DOHH2 (cell line): ENCODE data around the gene EIPR1.

Experiments
- H3F3A ChIP-seq: fragments of 200-600 bp; sonication (generic), shearing (Covaris generic); 2 replicates; pipeline ENCODE4 v1.6.0; 2016; ENCODE audit warnings: antibody characterized with exemption, mild to moderate bottlenecking; ENCODE audit not compliant: control insufficient read depth, insufficient read depth
- H3K27ac ChIP-seq: fragments of 200-600 bp; sonication (generic); 2 replicates; pipeline ENCODE4 v1.5.1; 2014; ENCODE audit warnings: low read depth, mild to moderate bottlenecking, low read length, moderate library complexity
- H3K27me3 ChIP-seq: fragments of 200-600 bp; sonication (generic); 2 replicates; pipeline ENCODE4 v1.6.1; 2014; ENCODE audit warnings: mild to moderate bottlenecking, low read length, mixed read lengths; ENCODE audit not compliant: control insufficient read depth
- H3K36me3 ChIP-seq: fragments of 200-600 bp; sonication (generic); 2 replicates; pipeline ENCODE4 v1.6.1; 2014; ENCODE audit warnings: mild to moderate bottlenecking, low read length, moderate library complexity, mixed read lengths; ENCODE audit not compliant: control insufficient read depth
- H3K4me1 ChIP-seq: fragments of 200-600 bp; sonication (generic); 2 replicates; pipeline ENCODE4 v1.6.1; 2014; ENCODE audit warnings: mild to moderate bottlenecking, low read length, mixed read lengths; ENCODE audit not compliant: control insufficient read depth
- H3K4me2 ChIP-seq: fragments of 200-600 bp; sonication (generic); 2 replicates; pipeline ENCODE4 v1.6.0; 2014; ENCODE audit warnings: mild to moderate bottlenecking, low read length, moderate library complexity
- H3K4me3 ChIP-seq: fragments of 200-600 bp; sonication (generic); 2 replicates; pipeline ENCODE4 v1.5.1; 2014; ENCODE audit warnings: mild to moderate bottlenecking, low read length, mixed read lengths
- H3K79me2 ChIP-seq: fragments of 200-600 bp; sonication (generic); 2 replicates; pipeline ENCODE4 v1.6.1; 2014; ENCODE audit warnings: mild to moderate bottlenecking, low read length, mixed read lengths; ENCODE audit not compliant: control insufficient read depth
- H3K9me2 ChIP-seq: fragments of 200-600 bp; sonication (generic); replicated peaks from 2 replicates; pipeline ENCODE4 v1.6.1; 2014; ENCODE audit warnings: mild to moderate bottlenecking, low read length, mixed read lengths; ENCODE audit not compliant: control insufficient read depth
- H3K9me3 ChIP-seq: fragments of 200-600 bp; sonication (generic); 2 replicates; pipeline ENCODE4 v1.6.1; 2014; ENCODE audit warnings: antibody characterized with exemption, low read length, mixed read lengths; ENCODE audit not compliant: control insufficient read depth, insufficient read depth
- H4K20me1 ChIP-seq: fragments of 200-600 bp; sonication (generic); 2 replicates; pipeline ENCODE4 v1.6.0; 2014; ENCODE audit warnings: low read depth, mild to moderate bottlenecking, antibody characterized with exemption, low read length, moderate library complexity; ENCODE audit not compliant: control insufficient read depth, insufficient read depth
- EZH2phosphoT487 ChIP-seq: fragments of 200-600 bp; sonication (generic); IDR thresholded peaks from 2 replicates; pipeline ENCODE4 v1.6.1; 2017; ENCODE audit warnings: borderline replicate concordance, mild to moderate bottlenecking, antibody characterized with exemption, low read length, moderate library complexity, mixed read lengths
- TF ChIP-seq, protein P1 (sequence below): fragments of 200-600 bp; sonication (generic); IDR thresholded peaks from one replicate; pipeline ENCODE4 v1.5.1; 2014; ENCODE audit warnings: antibody characterized with exemption, mild to moderate bottlenecking, low read depth, low read length; ENCODE audit not compliant: poor library complexity, severe bottlenecking

The EIPR1 gene

GRCh38 chr2:3377612-3378432, at the start of gene EIPR1:
Gene EIPR1, minus strand, starts transcription at chr2:3377818. Its CDS starts 129 bp downstream, at chr2:3377689.
- Histone ChIP-seq H3K36me3 (peaks cover 26% of the 10 kb centered on the region), H3K27ac (peak within 1 kb of the TSS; percentile 59), H3K9me3 (no peaks in the 10 kb centered on the region), H3K27me3 (no peaks in the 10 kb centered on the region), H3F3A (no peaks in the 10 kb centered on the region), H3K4me3 (peak within 1 kb of the TSS; percentile 97), H3K9me2 (no peaks in the 10 kb centered on the region), H3K4me2 (peak within 1 kb of the TSS; percentile 92), H3K79me2 (peaks cover 71% of the 10 kb centered on the region), H4K20me1 (peaks cover 4% of the 10 kb centered on the region; the same call in 1 of the 2 replicates), H3K4me1 (peaks cover 35% of the 10 kb centered on the region)
- TF ChIP-seq, protein P1, sequence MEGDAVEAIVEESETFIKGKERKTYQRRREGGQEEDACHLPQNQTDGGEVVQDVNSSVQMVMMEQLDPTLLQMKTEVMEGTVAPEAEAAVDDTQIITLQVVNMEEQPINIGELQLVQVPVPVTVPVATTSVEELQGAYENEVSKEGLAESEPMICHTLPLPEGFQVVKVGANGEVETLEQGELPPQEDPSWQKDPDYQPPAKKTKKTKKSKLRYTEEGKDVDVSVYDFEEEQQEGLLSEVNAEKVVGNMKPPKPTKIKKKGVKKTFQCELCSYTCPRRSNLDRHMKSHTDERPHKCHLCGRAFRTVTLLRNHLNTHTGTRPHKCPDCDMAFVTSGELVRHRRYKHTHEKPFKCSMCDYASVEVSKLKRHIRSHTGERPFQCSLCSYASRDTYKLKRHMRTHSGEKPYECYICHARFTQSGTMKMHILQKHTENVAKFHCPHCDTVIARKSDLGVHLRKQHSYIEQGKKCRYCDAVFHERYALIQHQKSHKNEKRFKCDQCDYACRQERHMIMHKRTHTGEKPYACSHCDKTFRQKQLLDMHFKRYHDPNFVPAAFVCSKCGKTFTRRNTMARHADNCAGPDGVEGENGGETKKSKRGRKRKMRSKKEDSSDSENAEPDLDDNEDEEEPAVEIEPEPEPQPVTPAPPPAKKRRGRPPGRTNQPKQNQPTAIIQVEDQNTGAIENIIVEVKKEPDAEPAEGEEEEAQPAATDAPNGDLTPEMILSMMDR: no peak
- TF ChIP-seq EZH2phosphoT487: no peak

DNA sequence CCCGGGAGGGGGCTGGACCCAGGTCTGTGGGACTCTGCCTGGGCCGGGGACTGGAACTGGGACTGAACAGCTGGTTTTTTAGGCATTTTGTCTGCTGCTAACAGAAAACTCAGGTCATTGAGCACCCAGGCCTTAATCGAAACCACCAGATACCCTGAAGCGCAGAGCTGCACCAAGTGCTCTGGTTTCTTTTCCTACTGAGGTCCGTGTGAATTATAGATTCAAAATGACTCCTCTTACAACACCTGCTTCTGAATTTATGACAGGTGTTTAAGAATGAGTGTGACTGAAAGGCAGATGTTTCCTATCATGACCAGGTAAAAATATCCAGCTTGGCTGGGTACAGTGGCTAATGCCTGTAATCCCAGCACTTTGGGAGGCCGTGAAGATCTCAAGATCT, 49.7 kb upstream of the EIPR1 start:
- H3K9me2 ChIP-seq: no peaks in the 10 kb centered on the region
- H3K36me3 ChIP-seq: peaks cover 65% of the 10 kb centered on the region
- H3K27me3 ChIP-seq: no peaks in the 10 kb centered on the region
- peaks cover 14% of the 10 kb centered on the region for H3K4me1 ChIP-seq
- H3K4me3 ChIP-seq: no peak overlapping the region
- H3K4me2 ChIP-seq: no peak overlapping the region
- H3K27ac ChIP-seq: no peak overlapping the region
- peaks cover 3% of the 10 kb centered on the region; the same call in 1 of the 2 replicates for H3F3A ChIP-seq
- no peak for TF ChIP-seq EZH2phosphoT487
- TF ChIP-seq, protein P1: no peak
- no peaks in the 10 kb centered on the region for H3K79me2 ChIP-seq
- no peaks in the 10 kb centered on the region for H3K9me3 ChIP-seq
- H4K20me1 ChIP-seq: no peaks in the 10 kb centered on the region

DNA sequence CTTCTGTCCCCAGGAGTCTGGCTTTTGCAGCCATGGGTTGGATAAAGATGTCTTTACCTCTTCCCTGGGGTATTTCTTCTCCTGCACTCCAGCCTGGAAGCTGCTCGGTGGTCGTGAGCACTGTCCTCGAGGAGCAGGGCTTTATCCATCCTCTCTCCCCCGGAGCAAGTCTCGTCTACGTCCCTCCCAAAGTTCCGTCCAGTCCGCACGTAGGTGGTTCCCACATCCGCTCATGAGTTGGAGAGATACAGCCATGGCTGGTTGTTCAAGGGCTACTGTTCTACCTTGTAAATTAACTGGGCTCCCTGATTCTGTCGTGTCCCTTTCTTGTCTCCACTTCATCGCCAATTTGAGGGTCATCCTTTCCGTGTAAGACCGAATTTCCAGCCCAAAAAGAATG, 49.0 kb upstream of the EIPR1 start:
- no peaks in the 10 kb centered on the region for H3K79me2 ChIP-seq
- H3K36me3 ChIP-seq: peaks cover 68% of the 10 kb centered on the region
- H3K27me3 ChIP-seq: no peaks in the 10 kb centered on the region
- no peaks in the 10 kb centered on the region for H3K9me2 ChIP-seq
- H3K9me3 ChIP-seq: no peaks in the 10 kb centered on the region
- TF ChIP-seq, protein P1: no peak
- TF ChIP-seq EZH2phosphoT487: no peak
- H3K4me3 ChIP-seq: no peak overlapping the region
- no peak overlapping the region for H3K4me2 ChIP-seq
- peaks cover 20% of the 10 kb centered on the region for H3K4me1 ChIP-seq
- H4K20me1 ChIP-seq: no peaks in the 10 kb centered on the region
- peaks cover 3% of the 10 kb centered on the region; the same call in 1 of the 2 replicates for H3F3A ChIP-seq
- H3K27ac ChIP-seq: no peak overlapping the region
